SK-N-SH treated with all-trans-retinoic acid at 6 μM for 48 hours (cell line): Measurements from ENCODE around the gene CACNA1S.

Experiments used
- ATAC-seq: fragments of 200-7000 bp; cut with Tn5 transposase; 3 replicates; pipeline ENCODE4 v1.9.1; 2020; ENCODE audit warnings: mild to moderate bottlenecking, moderate library complexity
- ARNTL ChIP-seq: fragments of 450-650 bp; formaldehyde crosslinking; IDR thresholded peaks from 2 replicates; pipeline ENCODE4 v1.5.0; 2020; ENCODE audit warnings: low read depth, mild to moderate bottlenecking, moderate library complexity, borderline replicate concordance
- BACH2 ChIP-seq: fragments of 250-450 bp; sonication (Bioruptor Pico); IDR thresholded peaks from 2 replicates; pipeline ENCODE4 v1.9.0; 2021; ENCODE audit warnings: mild to moderate bottlenecking, borderline replicate concordance
- CREB5 ChIP-seq: fragments of 250-450 bp; sonication (Bioruptor Pico); IDR thresholded peaks from 2 replicates; pipeline ENCODE4 v1.5.1; 2020; ENCODE audit warnings: low read depth, mild to moderate bottlenecking, moderate library complexity
- CSDC2 ChIP-seq: fragments of 250-450 bp; sonication (Bioruptor Pico); IDR thresholded peaks from 2 replicates; pipeline ENCODE4 v1.5.0; 2020; ENCODE audit warnings: mild to moderate bottlenecking, moderate library complexity
- CSRNP3 ChIP-seq: fragments of 250-450 bp; sonication (Bioruptor Pico); IDR thresholded peaks from 2 replicates; pipeline ENCODE4 v1.5.1; 2021; ENCODE audit warnings: mild to moderate bottlenecking, moderate library complexity
- ESRRG ChIP-seq: fragments of 250-450 bp; sonication (Bioruptor Pico); IDR thresholded peaks from 2 replicates; pipeline ENCODE4 v1.6.1; 2021; ENCODE audit warnings: mild to moderate bottlenecking
- GLIS3 ChIP-seq: fragments of 250-450 bp; sonication (Bioruptor Pico); IDR thresholded peaks from 2 replicates; pipeline ENCODE4 v1.5.0; 2020; ENCODE audit warnings: mild to moderate bottlenecking, moderate library complexity
- ISL1 ChIP-seq: fragments of 250-450 bp; sonication (Bioruptor Pico); IDR thresholded peaks from 2 replicates; pipeline ENCODE4 v2.1.2; 2022; ENCODE audit warnings: mild to moderate bottlenecking, moderate library complexity
- OSR1 ChIP-seq: fragments of 250-450 bp; sonication (Bioruptor Pico); IDR thresholded peaks from 2 replicates; pipeline ENCODE4 v1.8.0; 2022; ENCODE audit warnings: moderate library complexity, mild to moderate bottlenecking, inconsistent platforms
- POU6F1 ChIP-seq: fragments of 250-450 bp; sonication (Bioruptor Pico); IDR thresholded peaks from 2 replicates; pipeline ENCODE4 v1.8.0; 2021; ENCODE audit warnings: low read depth, mild to moderate bottlenecking, moderate library complexity, borderline replicate concordance
- PPARA ChIP-seq: fragments of 250-450 bp; sonication (Bioruptor Pico); IDR thresholded peaks from 2 replicates; pipeline ENCODE4 v1.5.0; 2020; ENCODE audit warnings: mild to moderate bottlenecking, borderline replicate concordance
- RARB ChIP-seq: fragments of 250-450 bp; sonication (Bioruptor Pico); IDR thresholded peaks from 2 replicates; pipeline ENCODE4 v1.8.0; 2021; ENCODE audit warnings: mild to moderate bottlenecking, moderate library complexity
- SNAI2 ChIP-seq: fragments of 250-450 bp; sonication (Bioruptor Pico); IDR thresholded peaks from 2 replicates; pipeline ENCODE4 v1.5.0; 2020; ENCODE audit warnings: mild to moderate bottlenecking, moderate library complexity
- TCF4 ChIP-seq: fragments of 250-450 bp; sonication (Bioruptor Pico); IDR thresholded peaks from 2 replicates; pipeline ENCODE4 v1.8.0; 2021; ENCODE audit warnings: mild to moderate bottlenecking, moderate library complexity, borderline replicate concordance
- TOX ChIP-seq: fragments of 250-450 bp; sonication (Bioruptor Pico); IDR thresholded peaks from 2 replicates; pipeline ENCODE4 v1.8.0; 2021; ENCODE audit warnings: mild to moderate bottlenecking, moderate library complexity, borderline replicate concordance
- TSHZ2 ChIP-seq: fragments of 250-450 bp; sonication (Bioruptor Pico); IDR thresholded peaks from 2 replicates; pipeline ENCODE4 v1.5.0; 2020; ENCODE audit warnings: mild to moderate bottlenecking, moderate library complexity
- ZC3H10 ChIP-seq: fragments of 250-450 bp; sonication (Bioruptor Pico); IDR thresholded peaks from 2 replicates; pipeline ENCODE4 v1.5.1; 2021; ENCODE audit warnings: mild to moderate bottlenecking, moderate library complexity
- ZFP3 ChIP-seq: fragments of 250-450 bp; sonication (Bioruptor Pico); IDR thresholded peaks from 2 replicates; pipeline ENCODE4 v1.5.0; 2020; ENCODE audit warnings: mild to moderate bottlenecking, moderate library complexity
- ZFP30 ChIP-seq: fragments of 450-650 bp; formaldehyde crosslinking; IDR thresholded peaks from 2 replicates; pipeline ENCODE4 v1.5.0; 2022; ENCODE audit warnings: mild to moderate bottlenecking, moderate library complexity
- ZNF565 ChIP-seq: fragments of 450-650 bp; formaldehyde crosslinking; conservative IDR thresholded peaks from 2 replicates; pipeline ENCODE4 v1.5.0; 2020; ENCODE audit warnings: low read depth, mild to moderate bottlenecking, moderate library complexity
- ZNF70 ChIP-seq: fragments of 450-650 bp; formaldehyde crosslinking; IDR thresholded peaks from 2 replicates; pipeline ENCODE4 v1.5.0; 2020; ENCODE audit warnings: mild to moderate bottlenecking, moderate library complexity
- ZNF8 ChIP-seq: fragments of 450-650 bp; formaldehyde crosslinking; IDR thresholded peaks from 2 replicates; pipeline ENCODE4 v1.5.0; 2020; ENCODE audit warnings: mild to moderate bottlenecking, moderate library complexity

Gene CACNA1S

GRCh38 chr1:201053155-201053860 lies 58.9 kb downstream of the CACNA1S start:
- no peak; the same call in 2 of the 3 replicates for ATAC-seq
- TF ChIP-seq TOX (CRISPR knock-in tag): no peak

GRCh38 chr1:201051399-201051798 lies 60.8 kb downstream of the CACNA1S start:
- ATAC-seq: no peak
- TF ChIP-seq TCF4 (CRISPR knock-in tag): no peak
- no peak for TF ChIP-seq ISL1 (CRISPR knock-in tag)
- no peak for TF ChIP-seq ZNF70
- no peak for TF ChIP-seq OSR1 (CRISPR knock-in tag)
- no peak for TF ChIP-seq ZNF565 (CRISPR knock-in tag)
- no peak for TF ChIP-seq ZFP30 (CRISPR knock-in tag)
- TF ChIP-seq ARNTL: no peak
- no peak for TF ChIP-seq PPARA (CRISPR knock-in tag)
- TF ChIP-seq ZFP3 (CRISPR knock-in tag): no peak
- no peak for TF ChIP-seq ESRRG (CRISPR knock-in tag)
- no peak for TF ChIP-seq TOX (CRISPR knock-in tag)
- TF ChIP-seq ZC3H10: no peak
- no peak for TF ChIP-seq BACH2
- TF ChIP-seq TSHZ2: no peak
- no peak for TF ChIP-seq CSDC2 (CRISPR knock-in tag)
- TF ChIP-seq CREB5 (CRISPR knock-in tag): no peak
- TF ChIP-seq CSRNP3 (CRISPR knock-in tag): no peak

GRCh38 chr1:201050515-201051277 lies 61.5 kb downstream of the CACNA1S start:
- no peak for TF ChIP-seq PPARA (CRISPR knock-in tag)
- no peak for TF ChIP-seq GLIS3 (CRISPR knock-in tag)
- TF ChIP-seq CSDC2 (CRISPR knock-in tag): no peak
- no peak for TF ChIP-seq ZC3H10
- TF ChIP-seq ZFP30 (CRISPR knock-in tag): no peak
- TF ChIP-seq ZNF565 (CRISPR knock-in tag): no peak
- TF ChIP-seq BACH2: no peak
- no peak for TF ChIP-seq ZFP3 (CRISPR knock-in tag)
- no peak for TF ChIP-seq RARB (CRISPR knock-in tag)
- no peak for TF ChIP-seq ISL1 (CRISPR knock-in tag)
- TF ChIP-seq ESRRG (CRISPR knock-in tag): no peak
- no peak for TF ChIP-seq TOX (CRISPR knock-in tag)
- no peak for TF ChIP-seq OSR1 (CRISPR knock-in tag)
- no peak for TF ChIP-seq TSHZ2
- TF ChIP-seq POU6F1 (CRISPR knock-in tag): no peak
- TF ChIP-seq SNAI2: no peak
- TF ChIP-seq CREB5 (CRISPR knock-in tag): no peak
- TF ChIP-seq TCF4 (CRISPR knock-in tag): no peak
- no peak for TF ChIP-seq ZNF8
- ATAC-seq: no peak
